ENCODE data around the gene DIP2B.
A peak's percentile ranks its signal among the peaks of the same experiment; 100 is the strongest.

The DIP2B gene

GRCh38 chr12:50634379-50634778, 129.6 kb downstream of the DIP2B start:
- no peak overlapping the region for H3K4me3 ChIP-seq (ENCODE audit: low read depth, low read length)
- TF ChIP-seq CTCF (IDR thresholded peaks at IDR 0.05; ENCODE audit: low read depth, low read length, missing control alignments) = no peak
- no peak for DNase-seq (ENCODE audit: low read depth)

GRCh38 chr12:50635364-50635763, 130.6 kb downstream of the DIP2B start:
- no peak for DNase-seq (ENCODE audit: low read depth)
- H3K4me3 ChIP-seq (ENCODE audit: low read depth, low read length) = no peak overlapping the region
- TF ChIP-seq CTCF (IDR thresholded peaks at IDR 0.05; ENCODE audit: low read depth, low read length, missing control alignments) = no peak

GRCh38 chr12:50635857-50636256, 131.1 kb downstream of the DIP2B start:
- no peak overlapping the region for H3K4me3 ChIP-seq (ENCODE audit: low read depth, low read length)
- no peak for DNase-seq (ENCODE audit: low read depth)
- no peak for TF ChIP-seq CTCF (IDR thresholded peaks at IDR 0.05; ENCODE audit: low read depth, low read length, missing control alignments)

GRCh38 chr12:50636505-50636904, 131.7 kb downstream of the DIP2B start:
- no peak for DNase-seq (ENCODE audit: low read depth)
- no peak for TF ChIP-seq CTCF (IDR thresholded peaks at IDR 0.05; ENCODE audit: low read depth, low read length, missing control alignments)
- no peak overlapping the region for H3K4me3 ChIP-seq (ENCODE audit: low read depth, low read length)

- H3K4me3 ChIP-seq (ENCODE audit: low read depth, low read length) = no peak overlapping the region
- DNase-seq (ENCODE audit: low read depth) = no peak
- peak; percentile 36 for TF ChIP-seq CTCF (IDR thresholded peaks at IDR 0.05; ENCODE audit: low read depth, low read length, missing control alignments)
Observed at GRCh38 chr12:50637870-50638481, 133.2 kb downstream of the DIP2B start.

- TF ChIP-seq CTCF (IDR thresholded peaks at IDR 0.05; ENCODE audit: low read depth, low read length, missing control alignments) = no peak
- no peak overlapping the region for H3K4me3 ChIP-seq (ENCODE audit: low read depth, low read length)
- DNase-seq (ENCODE audit: low read depth) = no peak
Observed at GRCh38 chr12:50638482-50638880, 133.7 kb downstream of the DIP2B start.

- no peak overlapping the region for H3K4me3 ChIP-seq (ENCODE audit: low read depth, low read length)
- DNase-seq (ENCODE audit: low read depth) = no peak
- no peak for TF ChIP-seq CTCF (IDR thresholded peaks at IDR 0.05; ENCODE audit: low read depth, low read length, missing control alignments)
Observed at GRCh38 chr12:50639721-50640120, 134.9 kb downstream of the DIP2B start.

Data from GM12864 (cell line).